NCI-H2227 (cell line): ENCODE measurements around the gene WTIP.
A peak's percentile ranks its signal among the peaks of the same experiment; 100 is the strongest.
"Not testable (repeated sequence)": the region's sequence is repeated elsewhere in the genome, so short reads cannot be mapped to it uniquely, and the experiment has no call there.

ENCODE experiments used
- DNase-seq: peaks from one replicate; lab custom pipeline; 2025; ENCODE audit not compliant: unreplicated experiment; lab: John Stamatoyannopoulos, UW

Gene WTIP

DNA sequence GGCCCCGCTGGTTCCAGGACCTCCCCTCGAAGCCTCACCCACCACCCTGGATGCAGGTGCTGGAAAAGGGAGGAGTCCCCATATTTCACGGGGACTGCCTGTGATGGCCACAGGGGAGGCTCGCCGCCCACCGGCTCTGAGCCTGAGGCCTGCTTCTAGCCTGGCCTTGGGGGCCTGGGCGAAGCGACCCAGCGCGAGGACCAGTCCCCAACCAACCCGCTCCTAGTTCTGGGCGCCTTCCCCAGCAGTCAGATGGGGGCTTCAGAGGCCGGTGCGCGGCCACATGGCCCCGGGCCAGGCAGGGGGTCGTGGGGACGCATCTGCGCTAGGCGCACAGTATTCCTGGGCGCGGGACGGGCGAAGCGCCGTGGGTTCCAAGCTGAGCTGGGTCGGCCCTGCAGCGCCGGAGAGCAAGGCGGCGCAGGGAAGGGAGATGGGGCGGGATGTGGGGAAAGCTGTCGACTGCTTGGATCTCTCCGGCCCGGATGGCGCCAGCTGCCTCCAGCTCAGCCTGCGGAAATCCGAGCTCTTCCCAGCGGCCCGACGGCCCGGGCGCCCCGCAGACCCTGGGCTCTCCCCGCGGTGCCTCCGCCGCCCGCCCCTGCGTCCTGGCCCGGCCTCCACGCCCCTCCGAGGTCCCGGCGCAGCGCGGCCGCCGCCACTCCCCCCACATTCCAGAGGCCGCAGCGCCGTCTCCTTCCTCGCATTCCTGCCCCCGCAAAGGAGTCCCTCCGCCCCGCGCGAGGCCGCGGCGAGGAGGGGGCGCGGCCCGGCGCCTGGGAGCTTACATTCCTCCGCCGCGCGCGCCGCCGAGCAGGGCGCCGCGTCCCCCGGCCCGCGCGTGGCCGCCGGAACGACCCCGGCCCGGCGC is at the start of gene WTIP:
Gene WTIP, plus strand, starts transcription at position 788 of the 871 bp plus-strand sequence. CDS start 217 bp downstream, outside the sequence.
- DNase-seq: peak; percentile 92

DNA sequence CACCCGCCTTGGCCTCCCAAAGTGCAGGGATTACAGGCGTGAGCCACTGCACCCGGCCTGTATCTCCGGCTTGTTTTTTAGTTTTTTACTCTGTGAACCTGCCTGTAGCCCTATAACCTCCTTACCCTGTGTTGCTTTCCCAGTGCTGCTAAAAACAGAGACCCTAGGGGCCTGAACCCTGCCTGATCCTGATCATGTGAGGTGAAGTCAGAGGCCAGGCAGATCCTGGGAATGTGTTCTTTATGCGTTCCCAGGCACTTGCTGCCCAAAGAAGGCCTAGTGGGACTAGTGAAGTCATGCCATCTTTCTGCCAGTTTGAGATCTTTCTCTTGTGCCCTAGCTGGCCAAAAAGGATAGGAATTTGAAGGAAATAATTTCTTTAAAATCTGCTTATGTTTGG is 48.8 kb upstream of the WTIP start:
- no peak for DNase-seq

DNA sequence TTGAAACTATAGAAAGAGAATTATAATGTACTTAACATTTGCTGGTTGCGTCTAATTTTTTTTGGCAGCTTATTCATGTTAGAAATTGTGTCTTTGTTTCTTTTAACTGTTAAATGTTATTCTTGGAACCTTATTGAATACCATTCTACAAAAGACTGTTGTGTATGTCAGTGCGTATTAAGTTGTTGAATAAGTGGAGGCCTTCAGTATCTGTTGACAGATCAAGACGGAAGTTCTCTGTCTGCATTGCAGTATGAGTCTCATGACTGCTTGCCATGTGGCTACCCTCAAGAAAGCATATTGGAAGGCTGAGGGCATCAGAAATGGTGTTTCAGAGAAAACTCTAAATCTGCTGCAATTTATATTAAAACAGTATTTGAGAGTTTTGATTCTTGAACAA is 44.8 kb upstream of the WTIP start:
- no peak for DNase-seq

DNA sequence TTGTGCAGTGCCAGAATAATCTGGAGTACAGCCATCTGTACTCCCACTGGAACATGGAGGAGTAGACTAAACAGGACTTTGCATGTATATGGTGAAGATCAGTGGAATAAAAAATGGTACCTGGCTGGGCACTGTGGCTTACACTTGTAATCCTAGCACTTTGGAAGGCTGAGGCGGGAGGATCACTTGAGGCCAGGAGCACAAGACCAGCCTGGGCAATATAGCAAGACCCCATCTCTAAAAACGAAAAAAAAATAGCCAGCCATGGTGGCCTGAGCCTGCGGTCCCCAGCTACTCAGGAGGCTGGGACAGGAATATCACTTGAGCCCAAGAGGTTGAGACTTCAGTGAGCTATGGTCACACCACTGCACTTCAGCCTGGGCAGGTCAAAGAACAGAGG is 33.4 kb upstream of the WTIP start:
- no peak for DNase-seq

DNA sequence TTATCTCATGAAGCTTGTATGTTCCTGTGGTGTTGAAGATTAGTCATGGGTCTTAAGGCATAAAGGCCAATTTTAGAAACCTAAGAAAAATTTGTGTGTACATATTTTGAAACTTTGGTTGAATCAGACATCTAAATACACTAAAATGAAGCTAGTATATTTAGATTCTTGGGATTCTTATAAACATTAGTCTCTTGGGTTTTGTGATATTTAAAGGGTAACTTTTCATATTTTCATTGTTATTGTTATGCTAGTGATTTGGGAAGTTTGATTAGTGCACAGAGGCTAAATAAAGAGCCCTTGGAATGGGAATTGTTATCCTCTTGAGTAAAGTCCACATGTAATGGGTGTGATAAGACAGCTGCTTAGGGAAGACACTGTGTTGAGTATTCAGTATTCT is 28.8 kb upstream of the WTIP start:
- DNase-seq: no peak

DNA sequence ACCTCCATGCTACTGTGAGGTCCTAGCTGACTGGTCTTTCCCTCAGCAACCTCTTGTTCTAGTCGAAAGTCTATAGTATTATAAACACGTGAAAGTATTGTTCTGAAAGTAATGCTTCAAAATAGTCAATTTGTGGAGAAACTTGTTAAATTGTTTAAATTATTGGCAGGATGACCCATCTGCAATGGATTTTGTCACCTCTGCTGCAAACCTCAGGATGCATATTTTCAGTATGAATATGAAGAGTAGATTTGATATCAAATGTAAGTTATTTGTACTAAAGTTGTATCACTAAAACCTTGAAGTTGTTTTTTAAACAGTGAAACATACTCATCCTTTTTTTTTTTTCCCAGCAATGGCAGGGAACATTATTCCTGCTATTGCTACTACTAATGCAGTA is 27.5 kb upstream of the WTIP start:
- no peak for DNase-seq

DNA sequence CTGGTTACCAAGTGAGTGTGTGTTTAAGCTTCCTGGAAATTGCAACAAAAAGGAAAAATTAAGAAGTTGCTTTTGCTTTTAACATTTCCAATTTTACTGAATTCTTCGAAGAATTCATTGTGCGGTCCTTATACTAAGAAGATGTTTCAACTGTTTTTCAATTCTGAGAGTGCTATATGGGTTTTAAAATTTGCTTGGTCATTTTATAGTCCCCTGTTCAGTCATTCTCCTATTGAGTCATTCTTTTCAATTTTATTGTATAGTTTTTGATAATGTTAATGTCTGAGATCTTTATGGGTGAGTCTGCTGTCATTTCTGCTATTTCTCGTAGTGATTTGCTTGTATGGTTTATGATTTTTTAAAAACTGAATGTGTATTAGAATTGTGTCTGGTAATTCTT is 26.9 kb upstream of the WTIP start:
- no peak for DNase-seq

DNA sequence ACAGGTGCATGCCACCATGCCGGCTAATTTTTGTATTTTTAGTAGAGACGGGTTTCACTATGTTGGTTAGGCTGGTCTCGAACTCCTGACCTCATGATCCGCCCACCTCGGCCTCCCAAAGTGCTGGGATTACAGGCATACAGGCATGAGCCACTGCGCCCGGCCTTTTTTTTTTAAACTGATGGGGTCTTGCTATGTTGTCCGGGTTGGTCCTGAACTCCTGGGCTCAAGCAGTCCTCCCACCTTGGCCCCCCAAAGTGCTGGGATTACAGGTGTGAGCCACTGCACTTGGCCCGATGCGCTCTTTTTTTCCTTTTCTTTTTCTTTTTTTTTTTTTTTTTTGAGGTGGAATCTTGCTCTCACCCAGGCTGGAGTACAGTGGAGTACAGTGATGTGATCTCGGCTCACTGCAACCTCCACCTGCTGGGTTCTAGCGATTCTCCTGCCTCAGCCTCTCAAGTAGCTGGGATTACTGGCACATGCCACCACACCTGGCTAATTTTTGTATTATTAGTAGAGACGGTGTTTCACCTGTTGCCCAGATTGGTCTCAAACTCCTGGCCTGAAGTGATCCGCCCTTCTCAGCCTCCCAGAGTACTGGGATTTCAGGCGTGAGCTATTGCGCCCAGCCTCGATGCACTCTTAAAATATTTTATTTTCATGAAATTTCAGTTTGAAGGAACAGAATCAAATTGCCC is 25.6 kb upstream of the WTIP start:
- DNase-seq: not testable (repeated sequence)

DNA sequence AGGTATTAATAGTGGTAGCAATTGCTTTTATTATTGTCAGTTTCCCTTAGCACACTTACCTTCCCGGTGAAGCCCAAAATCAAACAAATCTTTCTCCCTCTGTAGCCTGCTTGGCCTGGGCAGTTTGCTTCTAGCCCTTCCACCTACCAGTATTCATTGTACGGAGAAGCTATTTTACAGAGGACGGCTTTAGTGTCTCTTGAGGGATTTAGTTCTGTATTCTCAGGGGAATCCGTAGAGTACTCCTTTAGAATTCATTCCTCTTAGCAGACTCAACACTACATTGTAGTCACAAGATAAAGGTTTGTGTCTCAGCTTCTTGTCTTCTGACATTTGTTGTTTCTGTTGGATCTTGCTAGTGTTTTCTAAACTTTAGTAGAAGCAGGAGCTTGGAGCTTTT is 24.1 kb upstream of the WTIP start:
- no peak for DNase-seq

DNA sequence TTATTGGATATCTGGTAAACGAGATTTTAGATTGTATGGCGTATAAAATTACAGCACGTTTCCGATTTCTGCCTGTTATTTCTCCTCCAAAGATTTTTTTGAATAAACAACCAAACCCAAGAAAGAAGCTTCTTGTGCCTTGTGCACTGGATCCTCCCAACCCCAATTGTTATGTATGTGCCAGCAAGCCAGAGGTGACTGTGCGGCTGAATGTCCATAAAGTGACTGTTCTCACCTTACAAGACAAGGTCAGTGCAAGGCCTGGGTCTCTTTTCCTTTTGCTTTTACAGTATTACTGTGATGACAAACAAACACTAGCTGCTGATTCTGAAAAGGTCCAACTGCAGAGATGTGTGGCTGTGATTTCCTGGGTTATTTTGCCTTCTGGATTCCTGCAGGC is 22.9 kb upstream of the WTIP start:
- DNase-seq: no peak

DNA sequence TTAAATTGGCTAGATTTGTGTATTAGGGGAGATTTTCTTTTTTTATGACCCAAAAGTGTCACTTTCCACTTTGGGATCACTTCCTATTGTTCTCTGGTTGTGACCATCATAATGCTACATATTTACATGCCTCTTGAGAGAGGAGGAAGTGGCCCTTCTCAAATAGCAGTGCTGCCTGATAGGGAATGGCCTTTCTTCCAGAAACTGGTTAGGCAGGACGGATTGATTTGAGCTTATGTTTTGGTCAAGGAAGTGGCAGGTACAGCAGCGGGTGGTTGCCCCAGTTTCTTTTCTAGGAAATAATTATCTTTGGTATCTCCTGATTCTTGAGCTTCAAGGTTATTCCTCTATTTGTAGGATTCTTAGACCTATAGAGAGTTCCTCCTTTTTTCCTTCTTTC is 21.9 kb upstream of the WTIP start:
- DNase-seq: no peak

DNA sequence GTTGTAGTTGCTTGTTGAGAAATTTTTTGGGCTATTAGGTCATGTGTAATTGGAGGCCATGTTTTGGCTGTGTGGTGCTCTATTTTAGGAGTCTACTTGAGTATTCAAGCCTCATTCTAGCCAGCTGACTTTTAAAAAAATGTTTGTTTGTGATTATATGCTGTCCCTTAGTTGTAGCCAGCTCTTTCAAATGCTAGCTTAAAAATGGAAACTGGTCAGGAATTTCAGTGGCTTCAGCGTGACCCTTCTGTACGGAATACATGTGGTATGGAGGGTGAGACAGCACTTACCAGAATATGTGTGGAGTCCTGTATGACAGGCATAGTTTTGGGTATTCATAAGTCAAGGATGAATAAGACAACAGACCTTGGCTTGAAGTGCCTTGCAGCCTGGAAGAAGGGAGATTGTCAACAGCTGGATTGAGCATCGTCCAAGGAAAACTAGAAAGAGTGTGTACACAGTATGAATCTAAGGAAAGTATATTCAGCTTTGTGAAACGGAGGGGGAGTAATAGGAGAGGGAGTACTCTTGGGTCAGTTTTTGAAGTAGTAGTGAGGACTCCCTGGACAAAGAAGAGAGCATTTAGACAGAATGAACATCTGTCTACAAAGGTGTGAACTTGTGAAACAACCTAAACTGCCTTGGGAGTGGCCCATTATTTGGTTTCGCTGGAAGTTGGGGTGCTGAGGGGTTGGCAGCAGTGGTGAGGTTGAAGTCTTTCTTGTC is 20.0 kb upstream of the WTIP start:
- DNase-seq: no peak

DNA sequence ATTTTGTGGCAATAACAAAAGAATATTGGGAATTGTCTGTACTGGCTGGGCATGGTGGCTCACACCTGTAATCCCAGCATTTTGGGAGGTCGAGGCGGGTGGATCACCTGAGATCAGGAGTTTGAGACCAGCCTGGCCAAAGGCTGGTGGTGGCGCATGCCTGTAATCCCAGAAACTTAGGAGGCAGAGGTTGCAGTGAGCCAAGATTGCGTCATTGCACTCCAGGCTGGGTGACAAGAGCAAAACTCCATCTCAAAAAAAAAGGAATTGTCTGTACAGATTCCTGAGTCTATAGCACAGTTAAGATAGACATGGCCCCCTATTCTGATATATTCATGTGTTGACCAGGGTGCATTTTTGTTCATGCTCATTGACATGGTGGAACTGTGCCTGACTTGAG is 16.8 kb upstream of the WTIP start:
- DNase-seq: not testable (repeated sequence)

DNA sequence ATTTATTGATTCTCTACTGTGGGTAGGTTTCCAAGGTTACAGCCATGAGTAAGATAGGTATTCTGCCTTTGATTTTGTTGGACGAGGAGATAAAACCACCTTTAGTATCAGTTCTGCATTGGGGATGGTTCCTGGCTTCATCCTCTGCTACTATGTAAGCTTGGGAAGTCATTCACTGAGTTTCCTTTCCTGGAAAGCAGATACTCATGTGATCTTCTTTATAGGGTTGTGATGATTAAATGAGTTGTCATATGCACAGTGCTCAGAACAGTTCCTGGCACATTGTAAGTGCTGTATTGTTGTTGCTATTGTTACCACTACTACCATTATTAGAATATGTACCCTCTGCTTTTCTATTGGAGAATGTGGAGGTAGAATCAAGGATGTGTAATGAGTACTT is 13.1 kb upstream of the WTIP start:
- DNase-seq: no peak

DNA sequence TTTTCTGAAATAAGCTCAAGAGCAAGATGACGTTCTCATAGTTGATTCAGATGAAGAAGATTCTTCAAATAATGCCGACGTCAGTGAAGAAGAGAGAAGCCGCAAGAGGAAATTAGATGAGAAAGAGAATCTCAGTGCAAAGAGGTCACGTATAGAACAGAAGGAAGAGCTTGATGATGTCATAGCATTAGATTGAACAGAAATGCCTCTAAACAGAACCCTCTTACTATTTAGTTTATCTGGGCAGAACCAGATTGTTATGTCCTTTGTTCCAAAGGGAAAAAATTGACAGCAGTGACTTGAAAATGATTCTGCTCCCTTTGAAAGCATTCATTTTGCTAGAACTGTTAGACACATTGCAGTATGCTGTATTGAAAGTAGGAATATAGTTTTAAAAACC is 12.5 kb upstream of the WTIP start:
- DNase-seq: not testable (repeated sequence)

DNA sequence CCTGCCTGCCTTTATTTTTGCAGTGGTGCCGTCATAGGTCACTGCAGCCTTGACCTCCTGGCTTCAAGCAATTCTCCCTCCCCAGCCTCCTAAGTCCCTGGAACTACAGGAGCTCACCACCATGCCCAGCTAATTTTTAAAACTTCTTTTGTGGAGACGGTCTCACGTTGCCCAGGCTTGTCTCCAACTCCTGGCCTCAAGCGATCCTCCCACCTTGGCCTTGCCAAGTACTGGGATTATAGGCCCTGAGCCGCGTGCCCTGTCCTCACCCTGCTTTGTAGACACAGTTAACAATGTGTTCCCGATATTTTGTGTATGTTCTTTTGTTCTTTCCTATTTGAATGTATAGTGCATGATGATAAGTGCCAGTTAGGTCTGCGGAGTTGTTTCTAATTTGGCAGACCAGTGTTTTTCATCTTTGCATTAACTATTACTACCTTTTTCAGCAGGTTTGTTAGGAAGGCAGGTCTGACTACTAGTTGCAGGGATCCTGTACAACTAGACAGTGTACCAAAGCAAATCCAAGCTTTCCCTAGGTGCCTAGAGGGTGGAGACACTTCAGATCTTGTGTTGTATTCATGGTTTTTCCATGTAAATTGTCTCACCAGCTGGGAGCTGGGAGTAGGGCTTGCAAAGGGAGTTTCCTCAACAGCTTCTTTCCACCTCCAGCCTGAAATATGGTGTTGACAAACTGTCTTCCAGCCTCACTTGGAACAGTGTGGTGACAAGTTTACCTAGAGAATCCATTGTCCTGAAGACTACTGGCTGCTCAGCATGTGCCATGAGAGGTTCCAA is 9.5 kb upstream of the WTIP start:
- no peak for DNase-seq

DNA sequence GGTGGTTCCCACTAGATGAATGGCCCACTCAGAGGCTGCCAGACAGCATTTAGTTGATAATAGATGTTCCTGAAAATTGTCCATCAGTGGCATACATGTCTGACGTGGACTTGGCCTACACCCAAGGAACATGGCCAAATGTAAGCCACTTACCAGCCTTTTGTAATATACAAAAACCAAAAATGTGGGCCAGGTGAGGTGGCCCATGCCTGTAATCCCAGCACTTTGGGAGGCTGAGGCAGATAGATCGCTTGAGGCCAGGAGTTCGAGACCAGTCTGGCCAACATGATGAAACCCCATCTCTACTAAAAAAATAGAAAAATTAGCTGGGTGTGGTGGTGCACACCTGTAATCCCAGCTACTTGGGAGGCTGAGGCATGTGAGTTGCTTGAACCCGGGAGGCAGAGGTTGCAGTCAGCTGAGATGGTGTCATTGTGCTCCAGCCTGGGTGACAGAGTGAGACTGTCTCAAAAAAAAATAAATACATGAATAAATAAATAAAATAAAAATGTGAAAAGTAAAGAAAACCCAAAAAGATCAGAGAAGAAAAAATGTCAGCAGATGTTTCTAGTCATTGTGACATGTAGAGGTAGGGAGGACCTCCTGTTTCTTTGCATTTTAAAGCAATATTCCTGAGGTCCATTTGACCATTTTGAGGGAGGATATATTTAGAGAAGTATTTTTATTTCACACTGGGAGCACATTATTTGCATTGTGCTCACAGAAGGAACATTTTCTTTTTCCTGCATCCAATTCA is 7.1 kb upstream of the WTIP start:
- DNase-seq: no peak

DNA sequence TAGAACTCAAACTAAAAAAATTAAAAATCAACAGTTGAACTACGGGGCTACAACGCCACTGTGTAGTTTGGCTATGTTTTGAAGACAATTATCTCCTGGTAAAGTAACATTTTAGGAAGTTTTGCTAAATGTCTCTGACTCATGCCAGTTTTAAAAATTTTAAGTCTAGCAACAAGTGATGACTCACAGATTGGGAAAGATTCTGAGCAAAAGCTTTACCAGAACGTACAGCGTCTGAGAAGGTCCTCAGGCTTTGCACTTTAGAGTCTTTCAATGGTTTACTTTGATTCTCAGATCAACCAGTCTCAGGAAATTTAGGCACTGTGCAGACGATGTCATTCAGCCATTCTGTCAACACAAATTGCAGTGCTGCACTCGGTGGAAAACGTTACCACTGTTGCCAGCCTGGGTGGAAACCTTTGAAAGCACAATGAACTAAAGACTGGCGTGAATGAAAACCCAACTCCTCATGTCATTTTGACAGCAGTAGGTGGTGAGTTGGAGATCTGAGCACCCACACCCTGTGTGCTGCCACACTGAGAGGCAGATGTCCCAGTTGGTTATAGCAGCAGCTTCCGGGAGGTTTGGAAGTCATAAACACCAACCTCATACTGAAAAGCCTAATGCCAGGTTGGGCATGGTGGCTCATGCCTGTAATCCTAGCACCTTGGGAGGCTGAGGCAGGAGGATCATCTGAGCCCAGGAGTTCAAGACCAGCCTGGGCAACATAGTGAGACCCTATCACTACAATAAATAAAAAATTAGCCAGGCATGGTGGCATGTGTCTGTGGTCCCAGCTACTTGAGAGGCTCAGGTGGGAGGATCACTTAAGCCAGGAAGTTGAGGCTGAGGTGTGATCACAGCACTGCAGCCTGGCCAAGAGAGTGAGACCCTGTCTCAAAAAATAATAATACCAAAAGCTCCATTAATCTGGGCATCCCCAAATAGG is 6.3 kb upstream of the WTIP start:
- no peak for DNase-seq

DNA sequence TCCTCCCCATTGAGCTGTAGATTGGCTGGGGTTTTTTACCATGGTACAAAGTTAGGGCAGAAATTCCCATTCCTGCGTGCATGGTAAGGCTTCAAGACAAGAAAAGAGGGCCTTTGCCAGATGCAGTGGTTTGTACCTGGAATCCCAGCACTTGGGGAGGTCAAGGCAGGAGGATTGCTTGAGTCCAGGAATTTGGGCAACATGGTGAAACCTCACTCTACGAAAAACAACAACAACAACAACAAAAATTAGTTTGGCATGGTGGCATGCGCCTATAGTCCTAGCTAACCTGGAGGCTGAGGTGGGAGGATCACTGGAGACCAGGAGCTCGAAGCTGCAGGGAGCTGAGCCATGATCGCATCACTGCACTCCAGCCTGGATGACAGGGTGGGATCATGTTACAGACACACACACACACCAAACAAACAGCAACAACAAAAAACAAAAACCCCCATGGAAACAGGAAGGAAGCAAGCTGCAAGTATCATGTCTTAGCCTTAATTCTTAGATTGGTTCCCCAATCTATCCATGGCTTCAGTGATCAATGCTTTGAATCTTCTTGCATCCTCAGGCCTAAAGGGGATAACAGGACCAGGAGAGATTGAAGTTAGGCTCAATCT is 5.5 kb upstream of the WTIP start:
- DNase-seq: no peak
